OCI-LY7 (cell line): ENCODE results near the gene STIM1. TPM values are rescaled to one million over a fixed set of nuclear protein-coding genes. Genes with fewer than 3 reads are reported as not detected.

Experiments
- BruUV-seq: library from RNA; stranded (reverse); fragments of 400-500 nt; replicated peaks from 2 replicates; lab custom pipeline; 2021; lab: Mats Ljungman, UMichigan
- CTCF ChIA-PET: fragments of 300-600 bp; sonication (Branson Sonifier 250); formaldehyde crosslinking; loops from one replicate; lab custom pipeline; 2022; ENCODE audit warnings: antibody characterized with exemption; ENCODE audit not compliant: unreplicated experiment; lab: Charles Lee
- POLR2A ChIA-PET: fragments of 300-600 bp; sonication (Branson Sonifier 250); formaldehyde crosslinking; loops from one replicate; lab custom pipeline; 2022; ENCODE audit warnings: antibody characterized with exemption; lab: Charles Lee
- DNase-seq: peaks from one replicate; pipeline ENCODE4 v3.0.0-alpha.2; 2015; ENCODE audit warnings: low spot score
- H2AFZ ChIP-seq: fragments of 200-600 bp; sonication (generic), shearing (Covaris generic); 2 replicates; pipeline ENCODE4 v1.6.1; 2014; ENCODE audit warnings: mild to moderate bottlenecking, antibody characterized with exemption, low read length, moderate library complexity
- H3K27ac ChIP-seq: fragments of 200-600 bp; sonication (generic); 2 replicates; pipeline ENCODE4 v1.5.1; 2014; ENCODE audit warnings: mixed run types, low read depth, mild to moderate bottlenecking, moderate library complexity, low read length, inconsistent platforms; ENCODE audit not compliant: poor library complexity, severe bottlenecking
- H3K36me3 ChIP-seq: fragments of 200-600 bp; sonication (generic); 2 replicates; pipeline ENCODE4 v1.6.1; 2014; ENCODE audit warnings: mild to moderate bottlenecking, antibody characterized with exemption, low read length, moderate library complexity, mixed read lengths; ENCODE audit not compliant: insufficient read depth
- H3K4me1 ChIP-seq: fragments of 200-600 bp; sonication (generic); 2 replicates; pipeline ENCODE4 v1.5.1; 2014; ENCODE audit warnings: mild to moderate bottlenecking, low read length; ENCODE audit not compliant: insufficient read depth, poor library complexity, severe bottlenecking
- H3K4me2 ChIP-seq: fragments of 200-600 bp; sonication (generic); 2 replicates; pipeline ENCODE4 v1.6.1; 2014; ENCODE audit warnings: mild to moderate bottlenecking, low read length
- H3K4me3 ChIP-seq: fragments of 200-600 bp; sonication (generic); 2 replicates; pipeline ENCODE4 v1.5.1; 2014; ENCODE audit warnings: mild to moderate bottlenecking, low read depth, low read length; ENCODE audit not compliant: poor library complexity, severe bottlenecking
- H3K79me2 ChIP-seq: fragments of 200-600 bp; sonication (generic); 2 replicates; pipeline ENCODE4 v1.6.1; 2016; ENCODE audit warnings: low read depth, mild to moderate bottlenecking, low read length, moderate library complexity, mixed read lengths; ENCODE audit not compliant: insufficient read depth
- H3K9me2 ChIP-seq: fragments of 200-600 bp; sonication (generic); 2 replicates; pipeline ENCODE4 v1.6.1; 2016; ENCODE audit warnings: mild to moderate bottlenecking, low read length, mixed read lengths; ENCODE audit not compliant: insufficient read depth
- H3K9me3 ChIP-seq: fragments of 200-600 bp; sonication (generic); 2 replicates; pipeline ENCODE4 v1.6.1; 2014; ENCODE audit warnings: mild to moderate bottlenecking, mixed run types, low read length, mixed read lengths
- H4K20me1 ChIP-seq: fragments of 200-600 bp; sonication (generic); 2 replicates; pipeline ENCODE4 v1.6.1; 2014; ENCODE audit warnings: mild to moderate bottlenecking, antibody characterized with exemption, low read length, moderate library complexity, mixed read lengths; ENCODE audit not compliant: insufficient read depth
- EZH2phosphoT487 ChIP-seq: fragments of 200-600 bp; sonication (generic); IDR thresholded peaks from 2 replicates; pipeline ENCODE4 v1.6.1; 2018; ENCODE audit warnings: low read depth, borderline replicate concordance, mild to moderate bottlenecking, mixed run types, antibody characterized with exemption, low read length, moderate library complexity, mixed read lengths
- intact Hi-C: fragments of 100-400 bp; cut with micrococcal nuclease; formaldehyde crosslinking; loops from one replicate; pipeline ENCODE4 v1.10.0; 2022; ENCODE audit not compliant: unreplicated experiment
- total RNA-seq, 2 experiments: library from RNA; depleted of rRNA in 1 of 2; stranded (reverse); fragments of >200 nt in 1 of 2; shearing (Covaris generic) in 1 of 2; gene quantifications; 2 replicates each; pipeline ENCODE4 v1.2.3, GENCODE V29; 2014 to 2022
- TF ChIP-seq, protein P1 (sequence below): fragments of 200-600 bp; sonication (generic); conservative IDR thresholded peaks from 2 replicates; pipeline ENCODE4 v1.5.1; 2014; ENCODE audit warnings: mild to moderate bottlenecking, antibody characterized with exemption, low read length, moderate library complexity, mixed read lengths

STIM1 gene
- total RNA-seq, 2 experiments from 2014 or later, result 21.0 to 49.1 TPM

DNA sequence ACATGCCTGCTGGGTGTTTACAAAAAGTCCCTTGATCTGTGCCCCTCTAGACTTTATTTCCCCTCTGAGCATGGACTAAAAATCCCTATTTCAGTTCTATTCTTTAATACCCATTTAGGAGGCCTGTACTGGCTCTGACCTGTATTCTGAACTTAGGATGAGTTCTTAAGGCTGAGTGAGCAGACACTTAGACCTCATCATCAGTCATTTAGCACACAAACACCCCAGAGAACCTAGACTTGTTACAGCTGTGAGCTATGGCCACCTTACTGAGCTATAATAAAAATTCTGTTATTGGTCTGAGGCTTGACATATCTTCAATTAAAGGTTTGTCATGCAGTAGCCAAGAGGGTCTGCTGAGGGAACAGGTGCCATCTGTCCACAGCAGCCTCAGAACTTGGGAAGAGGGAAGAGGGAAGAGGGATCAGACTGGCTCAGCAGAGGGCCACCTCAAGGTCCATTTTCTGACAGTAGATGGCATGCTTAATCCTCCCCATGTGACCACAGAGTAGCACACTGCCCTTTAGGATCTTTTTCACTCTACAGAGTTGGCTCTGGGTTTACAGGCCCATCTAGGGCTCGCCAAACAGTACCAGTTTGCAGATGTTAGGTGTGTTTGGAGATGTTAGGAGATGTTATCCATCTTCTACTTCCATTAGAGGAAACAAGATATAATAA is 209.0 kb downstream of the STIM1 start:
- H3K9me3 ChIP-seq, result no peaks in the 10 kb centered on the region
- no peaks in the 10 kb centered on the region for H4K20me1 ChIP-seq
- H2AFZ ChIP-seq, result no peak overlapping the region
- no peak overlapping the region for H3K27ac ChIP-seq
- no peaks in the 10 kb centered on the region for H3K9me2 ChIP-seq
- H3K36me3 ChIP-seq, result peaks cover 23% of the 10 kb centered on the region; the same call in 1 of the 2 replicates
- peaks cover 14% of the 10 kb centered on the region for H3K4me1 ChIP-seq
- no peak overlapping the region for H3K4me2 ChIP-seq
- ChIA-PET POLR2A (interaction anchor here (0.9 to 1.2 kb wide), 2 partner anchors 9 to 210 kb away, joined by 3 to 4 read pairs; no protein-coding TSS in a partner anchor), CTCF (interaction anchor here (1.6 kb wide), 1 partner anchor 210 kb away, joined by 4 read pairs; no protein-coding TSS in a partner anchor)
- TF ChIP-seq, protein P1, sequence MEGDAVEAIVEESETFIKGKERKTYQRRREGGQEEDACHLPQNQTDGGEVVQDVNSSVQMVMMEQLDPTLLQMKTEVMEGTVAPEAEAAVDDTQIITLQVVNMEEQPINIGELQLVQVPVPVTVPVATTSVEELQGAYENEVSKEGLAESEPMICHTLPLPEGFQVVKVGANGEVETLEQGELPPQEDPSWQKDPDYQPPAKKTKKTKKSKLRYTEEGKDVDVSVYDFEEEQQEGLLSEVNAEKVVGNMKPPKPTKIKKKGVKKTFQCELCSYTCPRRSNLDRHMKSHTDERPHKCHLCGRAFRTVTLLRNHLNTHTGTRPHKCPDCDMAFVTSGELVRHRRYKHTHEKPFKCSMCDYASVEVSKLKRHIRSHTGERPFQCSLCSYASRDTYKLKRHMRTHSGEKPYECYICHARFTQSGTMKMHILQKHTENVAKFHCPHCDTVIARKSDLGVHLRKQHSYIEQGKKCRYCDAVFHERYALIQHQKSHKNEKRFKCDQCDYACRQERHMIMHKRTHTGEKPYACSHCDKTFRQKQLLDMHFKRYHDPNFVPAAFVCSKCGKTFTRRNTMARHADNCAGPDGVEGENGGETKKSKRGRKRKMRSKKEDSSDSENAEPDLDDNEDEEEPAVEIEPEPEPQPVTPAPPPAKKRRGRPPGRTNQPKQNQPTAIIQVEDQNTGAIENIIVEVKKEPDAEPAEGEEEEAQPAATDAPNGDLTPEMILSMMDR, result no peak
- TF ChIP-seq EZH2phosphoT487, result no peak
- no TSS peak for BruUV-seq
- H3K79me2 ChIP-seq, result no peaks in the 10 kb centered on the region
- no peak for DNase-seq
- intact Hi-C loops, result no loop called here
- no peak overlapping the region for H3K4me3 ChIP-seq

DNA sequence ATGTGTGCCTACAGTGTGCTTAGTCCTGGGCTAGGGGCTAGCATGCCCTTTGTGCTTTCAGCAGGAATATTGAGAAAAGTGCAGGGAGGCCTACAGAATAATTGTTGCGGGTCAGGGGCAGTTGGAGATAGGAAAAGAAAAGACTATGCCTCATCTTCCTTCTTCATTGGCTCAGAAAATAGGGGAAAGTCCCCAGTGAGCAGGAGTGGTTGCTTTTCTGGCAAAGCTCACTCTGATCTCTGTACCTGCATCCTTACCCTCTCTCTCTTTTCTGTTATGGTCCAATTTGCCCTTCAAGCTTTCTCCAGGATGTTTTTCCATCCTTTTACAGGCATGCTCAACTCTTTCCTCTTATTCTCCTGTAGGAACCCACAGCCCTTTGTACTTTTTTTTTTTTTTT is 209.6 kb downstream of the STIM1 start:
- intact Hi-C loops, result no loop called here
- no peak for DNase-seq
- no peaks in the 10 kb centered on the region for H4K20me1 ChIP-seq
- no peak overlapping the region for H3K4me3 ChIP-seq
- TF ChIP-seq, protein P1, result no peak
- TF ChIP-seq EZH2phosphoT487, result no peak
- peaks cover 16% of the 10 kb centered on the region; the same call in 1 of the 2 replicates for H3K36me3 ChIP-seq
- H2AFZ ChIP-seq, result no peak overlapping the region
- ChIA-PET POLR2A (interaction anchor here (0.7 to 1.2 kb wide), 3 partner anchors 9 to 225 kb away, joined by 3 to 4 read pairs (median 3); partner anchors contain the start of gene RHOG), CTCF (interaction anchor here (1.6 kb wide), 1 partner anchor 211 kb away, joined by 4 read pairs; no protein-coding TSS in a partner anchor)
- H3K9me2 ChIP-seq, result no peaks in the 10 kb centered on the region
- H3K4me2 ChIP-seq, result no peak overlapping the region
- H3K9me3 ChIP-seq, result no peaks in the 10 kb centered on the region
- H3K4me1 ChIP-seq, result peaks cover 16% of the 10 kb centered on the region
- H3K79me2 ChIP-seq, result no peaks in the 10 kb centered on the region
- BruUV-seq, result no TSS peak
- no peak overlapping the region for H3K27ac ChIP-seq
